ENCODE data around the gene CDK13. TPM values are rescaled to one million over a fixed set of nuclear protein-coding genes. Genes with fewer than 3 reads are reported as not detected.

Gene CDK13
- total RNA-seq, 1 donor from 2014 or later: 83.6 TPM

GRCh38 chr7:39948375-39948955 is 1.6 kb upstream of the CDK13 start:
- TF ChIP-seq CTCF (IDR thresholded peaks at IDR 0.05): no peak
- Mint-ChIP-seq H3K27me3 (no peaks in the 10 kb centered on the region), H3K9me3 (no peaks in the 10 kb centered on the region), H3K4me1 (peaks cover 33% of the 10 kb centered on the region), H3K4me3 (peak overlapping the region; percentile 99), H3K27ac (peak overlapping the region; percentile 100), H3K36me3 (ENCODE audit: low read depth) (peaks cover 15% of the 10 kb centered on the region)
- POLR2A ChIA-PET: interaction anchor here (0.6 to 3.7 kb wide), 25 partner anchors 8 to 1771 kb away, joined by 3 to 26 read pairs (median 4); partner anchors contain the start of genes MPLKIP and SUGCT
- no peak for ATAC-seq (ENCODE audit: low read depth)
- intact Hi-C loops (cut with micrococcal nuclease): loop anchor here (2.0 kb wide), 3 partner anchors 382 to 1770 kb away; partner anchors contain the start of genes STARD3NL, VPS41 and YAE1
- CTCF ChIA-PET: interaction anchor here (0.7 to 8.3 kb wide), 4 partner anchors 8 to 103 kb away, joined by 3 to 78 read pairs (median 8); no protein-coding TSS in a partner anchor
- DNase-seq: no peak

- ATAC-seq (ENCODE audit: low read depth): peak; percentile 72
Measured at GRCh38 chr7:39948956-39949928, 814 bp upstream of the CDK13 start.

GRCh38 chr7:39950473-39951225 is 593 bp downstream of the CDK13 start:
- ChIA-PET CTCF (interaction anchor here (0.7 to 8.3 kb wide), 4 partner anchors 54 to 184 kb away, joined by 3 to 78 read pairs (median 6); partner anchors contain the start of gene SUGCT), POLR2A (interaction anchor here (0.6 to 3.7 kb wide), 18 partner anchors 9 to 384 kb away, joined by 3 to 26 read pairs (median 5); partner anchors contain the start of genes MPLKIP, RALA and SUGCT)
- DNase-seq (peak; percentile 56), ATAC-seq (ENCODE audit: low read depth) (no peak)
- Mint-ChIP-seq H3K4me1 (peaks cover 55% of the 10 kb centered on the region), H3K27me3 (no peaks in the 10 kb centered on the region), H3K27ac (peak overlapping the region; percentile 100), H3K36me3 (ENCODE audit: low read depth) (peaks cover 19% of the 10 kb centered on the region), H3K9me3 (no peaks in the 10 kb centered on the region), H3K4me3 (peak overlapping the region; percentile 99)
- intact Hi-C loops (cut with micrococcal nuclease): loop anchor here (1.0 to 5.0 kb wide), 6 partner anchors 36 to 1932 kb away; no protein-coding TSS in a partner anchor
- no peak for TF ChIP-seq CTCF (IDR thresholded peaks at IDR 0.05)

More at GRCh38 chr7:39948956-39949928, 814 bp upstream of the CDK13 start:
- intact Hi-C loops (cut with micrococcal nuclease): loop anchor here (1.0 to 2.0 kb wide), 6 partner anchors 185 to 1770 kb away; partner anchors contain the start of genes MPLKIP, STARD3NL, VPS41 and YAE1
- TF ChIP-seq CTCF (IDR thresholded peaks at IDR 0.05): no peak
- H3K9me3 Mint-ChIP-seq: no peaks in the 10 kb centered on the region
- peak overlapping the region; percentile 99 for H3K4me3 Mint-ChIP-seq
- no peaks in the 10 kb centered on the region for H3K27me3 Mint-ChIP-seq
- ChIA-PET POLR2A (interaction anchor here (0.6 to 3.7 kb wide), 35 partner anchors 7 to 1933 kb away, joined by 3 to 26 read pairs (median 5); partner anchors contain the start of genes MPLKIP, RALA and SUGCT), CTCF (interaction anchor here (1.1 to 8.3 kb wide), 4 partner anchors 50 to 102 kb away, joined by 3 to 78 read pairs (median 8); no protein-coding TSS in a partner anchor)
- H3K4me1 Mint-ChIP-seq: peaks cover 40% of the 10 kb centered on the region
- peak overlapping the region; percentile 100 for H3K27ac Mint-ChIP-seq
- DNase-seq: peak; percentile 97
- H3K36me3 Mint-ChIP-seq (ENCODE audit: low read depth): peaks cover 15% of the 10 kb centered on the region

- DNase-seq (peak; percentile 69), ATAC-seq (ENCODE audit: low read depth) (peak; percentile 25)
- intact Hi-C loops (cut with micrococcal nuclease): loop anchor here (1.0 to 5.0 kb wide), 6 partner anchors 35 to 1931 kb away; no protein-coding TSS in a partner anchor
- no peak for TF ChIP-seq CTCF (IDR thresholded peaks at IDR 0.05)
- ChIA-PET CTCF (interaction anchor here (0.6 to 8.3 kb wide), 9 partner anchors 32 to 371 kb away, joined by 3 to 78 read pairs (median 4); partner anchors contain the start of genes MPLKIP and SUGCT), POLR2A (interaction anchor here (0.6 to 3.7 kb wide), 14 partner anchors 16 to 327 kb away, joined by 3 to 26 read pairs (median 5); partner anchors contain the start of genes MPLKIP, RALA and SUGCT)
- Mint-ChIP-seq H3K27me3 (no peaks in the 10 kb centered on the region), H3K36me3 (ENCODE audit: low read depth) (peaks cover 21% of the 10 kb centered on the region), H3K27ac (peak overlapping the region; percentile 97), H3K4me1 (peaks cover 62% of the 10 kb centered on the region), H3K9me3 (no peaks in the 10 kb centered on the region), H3K4me3 (peak overlapping the region; percentile 99)
Measured at GRCh38 chr7:39951226-39952194, 1.5 kb downstream of the CDK13 start.

Data from activated B cell treated with CpG ODN at 0.5 μM for 24 hours (primary cell).